SK-N-SH treated with all-trans-retinoic acid at 6 μM for 48 hours (cell line): Measurements from ENCODE around the gene TUB.

Experiments
- ATAC-seq: fragments of 200-7000 bp; cut with Tn5 transposase; 3 replicates; pipeline ENCODE4 v1.9.1; 2020; ENCODE audit warnings: mild to moderate bottlenecking, moderate library complexity
- ARNTL ChIP-seq: fragments of 450-650 bp; formaldehyde crosslinking; IDR thresholded peaks from 2 replicates; pipeline ENCODE4 v1.5.0; 2020; ENCODE audit warnings: low read depth, mild to moderate bottlenecking, moderate library complexity, borderline replicate concordance
- BACH2 ChIP-seq: fragments of 250-450 bp; sonication (Bioruptor Pico); IDR thresholded peaks from 2 replicates; pipeline ENCODE4 v1.9.0; 2021; ENCODE audit warnings: mild to moderate bottlenecking, borderline replicate concordance
- CSDC2 ChIP-seq: fragments of 250-450 bp; sonication (Bioruptor Pico); IDR thresholded peaks from 2 replicates; pipeline ENCODE4 v1.5.0; 2020; ENCODE audit warnings: mild to moderate bottlenecking, moderate library complexity
- ESRRG ChIP-seq: fragments of 250-450 bp; sonication (Bioruptor Pico); IDR thresholded peaks from 2 replicates; pipeline ENCODE4 v1.6.1; 2021; ENCODE audit warnings: mild to moderate bottlenecking
- GLIS3 ChIP-seq: fragments of 250-450 bp; sonication (Bioruptor Pico); IDR thresholded peaks from 2 replicates; pipeline ENCODE4 v1.5.0; 2020; ENCODE audit warnings: mild to moderate bottlenecking, moderate library complexity
- ISL1 ChIP-seq: fragments of 250-450 bp; sonication (Bioruptor Pico); IDR thresholded peaks from 2 replicates; pipeline ENCODE4 v2.1.2; 2022; ENCODE audit warnings: mild to moderate bottlenecking, moderate library complexity
- PPARA ChIP-seq: fragments of 250-450 bp; sonication (Bioruptor Pico); IDR thresholded peaks from 2 replicates; pipeline ENCODE4 v1.5.0; 2020; ENCODE audit warnings: mild to moderate bottlenecking, borderline replicate concordance
- RARB ChIP-seq: fragments of 250-450 bp; sonication (Bioruptor Pico); IDR thresholded peaks from 2 replicates; pipeline ENCODE4 v1.8.0; 2021; ENCODE audit warnings: mild to moderate bottlenecking, moderate library complexity
- SNAI2 ChIP-seq: fragments of 250-450 bp; sonication (Bioruptor Pico); IDR thresholded peaks from 2 replicates; pipeline ENCODE4 v1.5.0; 2020; ENCODE audit warnings: mild to moderate bottlenecking, moderate library complexity
- TCF4 ChIP-seq: fragments of 250-450 bp; sonication (Bioruptor Pico); IDR thresholded peaks from 2 replicates; pipeline ENCODE4 v1.8.0; 2021; ENCODE audit warnings: mild to moderate bottlenecking, moderate library complexity, borderline replicate concordance
- TOX ChIP-seq: fragments of 250-450 bp; sonication (Bioruptor Pico); IDR thresholded peaks from 2 replicates; pipeline ENCODE4 v1.8.0; 2021; ENCODE audit warnings: mild to moderate bottlenecking, moderate library complexity, borderline replicate concordance
- ZC3H10 ChIP-seq: fragments of 250-450 bp; sonication (Bioruptor Pico); IDR thresholded peaks from 2 replicates; pipeline ENCODE4 v1.5.1; 2021; ENCODE audit warnings: mild to moderate bottlenecking, moderate library complexity
- ZFP3 ChIP-seq: fragments of 250-450 bp; sonication (Bioruptor Pico); IDR thresholded peaks from 2 replicates; pipeline ENCODE4 v1.5.0; 2020; ENCODE audit warnings: mild to moderate bottlenecking, moderate library complexity
- ZFP30 ChIP-seq: fragments of 450-650 bp; formaldehyde crosslinking; IDR thresholded peaks from 2 replicates; pipeline ENCODE4 v1.5.0; 2022; ENCODE audit warnings: mild to moderate bottlenecking, moderate library complexity
- ZNF565 ChIP-seq: fragments of 450-650 bp; formaldehyde crosslinking; conservative IDR thresholded peaks from 2 replicates; pipeline ENCODE4 v1.5.0; 2020; ENCODE audit warnings: low read depth, mild to moderate bottlenecking, moderate library complexity
- ZNF70 ChIP-seq: fragments of 450-650 bp; formaldehyde crosslinking; IDR thresholded peaks from 2 replicates; pipeline ENCODE4 v1.5.0; 2020; ENCODE audit warnings: mild to moderate bottlenecking, moderate library complexity
- TF ChIP-seq, protein P1 (sequence below): fragments of 250-450 bp; sonication (Bioruptor Pico); IDR thresholded peaks from 2 replicates; pipeline ENCODE4 v1.8.0; 2020; ENCODE audit warnings: mild to moderate bottlenecking, moderate library complexity, borderline replicate concordance
- TF ChIP-seq, protein P2 (sequence below): fragments of 250-450 bp; sonication (Bioruptor Pico); IDR thresholded peaks from 2 replicates; pipeline ENCODE4 v1.5.1; 2021; ENCODE audit warnings: mild to moderate bottlenecking, moderate library complexity
- TF ChIP-seq, protein P3 (sequence below): fragments of 250-450 bp; sonication (Bioruptor Pico); IDR thresholded peaks from 2 replicates; pipeline ENCODE4 v1.8.0; 2021; ENCODE audit warnings: low read depth, mild to moderate bottlenecking, moderate library complexity, borderline replicate concordance
- TF ChIP-seq, protein P4 (sequence below): fragments of 250-450 bp; sonication (Bioruptor Pico); IDR thresholded peaks from 2 replicates; pipeline ENCODE4 v1.5.0; 2020; ENCODE audit warnings: mild to moderate bottlenecking, moderate library complexity

TUB gene

DNA sequence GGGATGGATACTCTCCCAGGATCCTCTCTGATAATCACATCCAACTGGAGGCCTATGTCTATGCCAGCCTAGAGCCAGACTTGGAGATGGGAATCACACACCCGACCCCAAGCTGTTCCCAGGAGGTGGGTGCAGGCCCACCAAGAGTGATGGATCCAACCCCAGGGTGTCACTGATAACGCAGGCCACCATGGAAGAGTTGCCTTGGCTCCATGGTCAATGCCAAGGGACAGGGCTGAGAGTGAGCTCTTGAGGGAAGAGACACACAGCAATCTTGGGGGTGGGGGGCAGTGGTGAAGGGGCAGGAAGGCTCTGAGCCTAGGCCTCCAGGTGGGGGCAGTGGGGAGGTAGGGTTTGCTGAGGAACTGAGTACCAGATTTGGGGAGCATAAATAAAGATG lies 16.9 kb downstream of the TUB start:
- TF ChIP-seq TCF4 (CRISPR knock-in tag), result no peak
- TF ChIP-seq, protein P1, sequence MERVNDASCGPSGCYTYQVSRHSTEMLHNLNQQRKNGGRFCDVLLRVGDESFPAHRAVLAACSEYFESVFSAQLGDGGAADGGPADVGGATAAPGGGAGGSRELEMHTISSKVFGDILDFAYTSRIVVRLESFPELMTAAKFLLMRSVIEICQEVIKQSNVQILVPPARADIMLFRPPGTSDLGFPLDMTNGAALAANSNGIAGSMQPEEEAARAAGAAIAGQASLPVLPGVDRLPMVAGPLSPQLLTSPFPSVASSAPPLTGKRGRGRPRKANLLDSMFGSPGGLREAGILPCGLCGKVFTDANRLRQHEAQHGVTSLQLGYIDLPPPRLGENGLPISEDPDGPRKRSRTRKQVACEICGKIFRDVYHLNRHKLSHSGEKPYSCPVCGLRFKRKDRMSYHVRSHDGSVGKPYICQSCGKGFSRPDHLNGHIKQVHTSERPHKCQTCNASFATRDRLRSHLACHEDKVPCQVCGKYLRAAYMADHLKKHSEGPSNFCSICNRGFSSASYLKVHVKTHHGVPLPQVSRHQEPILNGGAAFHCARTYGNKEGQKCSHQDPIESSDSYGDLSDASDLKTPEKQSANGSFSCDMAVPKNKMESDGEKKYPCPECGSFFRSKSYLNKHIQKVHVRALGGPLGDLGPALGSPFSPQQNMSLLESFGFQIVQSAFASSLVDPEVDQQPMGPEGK (CRISPR knock-in tag), result no peak
- TF ChIP-seq, protein P2, sequence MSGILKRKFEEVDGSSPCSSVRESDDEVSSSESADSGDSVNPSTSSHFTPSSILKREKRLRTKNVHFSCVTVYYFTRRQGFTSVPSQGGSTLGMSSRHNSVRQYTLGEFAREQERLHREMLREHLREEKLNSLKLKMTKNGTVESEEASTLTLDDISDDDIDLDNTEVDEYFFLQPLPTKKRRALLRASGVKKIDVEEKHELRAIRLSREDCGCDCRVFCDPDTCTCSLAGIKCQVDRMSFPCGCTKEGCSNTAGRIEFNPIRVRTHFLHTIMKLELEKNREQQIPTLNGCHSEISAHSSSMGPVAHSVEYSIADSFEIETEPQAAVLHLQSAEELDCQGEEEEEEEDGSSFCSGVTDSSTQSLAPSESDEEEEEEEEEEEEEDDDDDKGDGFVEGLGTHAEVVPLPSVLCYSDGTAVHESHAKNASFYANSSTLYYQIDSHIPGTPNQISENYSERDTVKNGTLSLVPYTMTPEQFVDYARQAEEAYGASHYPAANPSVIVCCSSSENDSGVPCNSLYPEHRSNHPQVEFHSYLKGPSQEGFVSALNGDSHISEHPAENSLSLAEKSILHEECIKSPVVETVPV (CRISPR knock-in tag), result no peak
- TF ChIP-seq GLIS3 (CRISPR knock-in tag), result no peak
- no peak for TF ChIP-seq ISL1 (CRISPR knock-in tag)
- no peak for TF ChIP-seq CSDC2 (CRISPR knock-in tag)
- TF ChIP-seq TOX (CRISPR knock-in tag), result no peak
- TF ChIP-seq SNAI2 (CRISPR knock-in tag), result no peak
- TF ChIP-seq ZFP3 (CRISPR knock-in tag), result no peak
- no peak for TF ChIP-seq RARB (CRISPR knock-in tag)
- TF ChIP-seq ESRRG (CRISPR knock-in tag), result no peak
- no peak for TF ChIP-seq ARNTL (CRISPR knock-in tag)
- no peak for TF ChIP-seq ZNF70 (CRISPR knock-in tag)
- TF ChIP-seq PPARA (CRISPR knock-in tag), result no peak
- no peak for ATAC-seq

DNA sequence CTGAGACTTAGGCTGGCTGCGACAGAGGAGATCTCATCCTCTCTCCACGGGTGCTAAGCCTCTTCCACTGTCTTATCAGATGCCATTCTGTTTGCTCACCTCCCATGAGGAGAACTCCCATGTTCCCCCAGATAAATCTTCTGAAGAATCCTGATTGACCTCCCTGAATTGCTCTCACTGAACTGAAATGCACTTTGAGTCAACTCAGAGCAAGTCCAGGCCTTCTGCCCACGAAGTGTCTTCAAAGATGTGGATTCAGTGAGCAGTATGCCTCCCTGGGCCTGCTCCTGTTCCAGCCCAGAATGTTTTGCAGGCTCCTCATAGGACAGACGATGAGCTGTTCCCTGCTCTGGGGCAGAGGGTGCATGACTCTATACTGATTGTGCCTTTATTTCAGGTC lies 17.4 kb downstream of the TUB start:
- TF ChIP-seq ESRRG (CRISPR knock-in tag) (no peak), RARB (CRISPR knock-in tag) (no peak), TCF4 (CRISPR knock-in tag) (no peak), ZFP30 (CRISPR knock-in tag) (no peak), ZFP3 (CRISPR knock-in tag) (no peak)
- TF ChIP-seq, protein P3, sequence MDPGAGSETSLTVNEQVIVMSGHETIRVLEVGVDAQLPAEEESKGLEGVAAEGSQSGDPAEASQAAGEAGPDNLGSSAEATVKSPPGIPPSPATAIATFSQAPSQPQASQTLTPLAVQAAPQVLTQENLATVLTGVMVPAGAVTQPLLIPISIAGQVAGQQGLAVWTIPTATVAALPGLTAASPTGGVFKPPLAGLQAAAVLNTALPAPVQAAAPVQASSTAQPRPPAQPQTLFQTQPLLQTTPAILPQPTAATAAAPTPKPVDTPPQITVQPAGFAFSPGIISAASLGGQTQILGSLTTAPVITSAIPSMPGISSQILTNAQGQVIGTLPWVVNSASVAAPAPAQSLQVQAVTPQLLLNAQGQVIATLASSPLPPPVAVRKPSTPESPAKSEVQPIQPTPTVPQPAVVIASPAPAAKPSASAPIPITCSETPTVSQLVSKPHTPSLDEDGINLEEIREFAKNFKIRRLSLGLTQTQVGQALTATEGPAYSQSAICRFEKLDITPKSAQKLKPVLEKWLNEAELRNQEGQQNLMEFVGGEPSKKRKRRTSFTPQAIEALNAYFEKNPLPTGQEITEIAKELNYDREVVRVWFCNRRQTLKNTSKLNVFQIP (CRISPR knock-in tag), result no peak
- TF ChIP-seq, all 23 proteins: peak for 0
- ATAC-seq, result peak; percentile 48

DNA sequence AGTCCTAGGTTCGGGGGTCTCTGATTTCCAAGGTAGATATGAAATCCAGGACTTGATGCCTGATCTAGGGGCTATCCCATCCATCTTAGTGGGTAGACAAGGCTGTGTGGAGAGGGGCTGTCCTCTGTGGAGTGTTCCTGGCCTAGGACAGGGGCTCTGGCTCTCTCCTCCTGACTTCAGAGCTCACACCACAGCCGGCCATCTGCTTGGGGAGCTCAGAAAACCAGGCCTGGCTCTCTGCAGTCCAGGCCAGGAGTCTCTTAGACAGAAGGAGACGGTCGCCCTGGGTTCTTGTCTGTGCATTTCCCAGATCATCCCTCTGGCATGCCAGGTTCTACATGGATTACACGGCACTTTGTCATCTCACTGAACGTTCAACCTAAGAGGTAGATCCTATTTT lies 17.9 kb downstream of the TUB start:
- TF ChIP-seq, protein P2 (CRISPR knock-in tag), result no peak
- no peak for TF ChIP-seq BACH2
- TF ChIP-seq TOX (CRISPR knock-in tag), result no peak
- TF ChIP-seq PPARA (CRISPR knock-in tag), result no peak
- TF ChIP-seq ZNF565 (CRISPR knock-in tag), result no peak
- TF ChIP-seq ISL1 (CRISPR knock-in tag), result no peak
- no peak for TF ChIP-seq ARNTL (CRISPR knock-in tag)
- TF ChIP-seq ZFP30 (CRISPR knock-in tag), result no peak
- TF ChIP-seq, protein P4, sequence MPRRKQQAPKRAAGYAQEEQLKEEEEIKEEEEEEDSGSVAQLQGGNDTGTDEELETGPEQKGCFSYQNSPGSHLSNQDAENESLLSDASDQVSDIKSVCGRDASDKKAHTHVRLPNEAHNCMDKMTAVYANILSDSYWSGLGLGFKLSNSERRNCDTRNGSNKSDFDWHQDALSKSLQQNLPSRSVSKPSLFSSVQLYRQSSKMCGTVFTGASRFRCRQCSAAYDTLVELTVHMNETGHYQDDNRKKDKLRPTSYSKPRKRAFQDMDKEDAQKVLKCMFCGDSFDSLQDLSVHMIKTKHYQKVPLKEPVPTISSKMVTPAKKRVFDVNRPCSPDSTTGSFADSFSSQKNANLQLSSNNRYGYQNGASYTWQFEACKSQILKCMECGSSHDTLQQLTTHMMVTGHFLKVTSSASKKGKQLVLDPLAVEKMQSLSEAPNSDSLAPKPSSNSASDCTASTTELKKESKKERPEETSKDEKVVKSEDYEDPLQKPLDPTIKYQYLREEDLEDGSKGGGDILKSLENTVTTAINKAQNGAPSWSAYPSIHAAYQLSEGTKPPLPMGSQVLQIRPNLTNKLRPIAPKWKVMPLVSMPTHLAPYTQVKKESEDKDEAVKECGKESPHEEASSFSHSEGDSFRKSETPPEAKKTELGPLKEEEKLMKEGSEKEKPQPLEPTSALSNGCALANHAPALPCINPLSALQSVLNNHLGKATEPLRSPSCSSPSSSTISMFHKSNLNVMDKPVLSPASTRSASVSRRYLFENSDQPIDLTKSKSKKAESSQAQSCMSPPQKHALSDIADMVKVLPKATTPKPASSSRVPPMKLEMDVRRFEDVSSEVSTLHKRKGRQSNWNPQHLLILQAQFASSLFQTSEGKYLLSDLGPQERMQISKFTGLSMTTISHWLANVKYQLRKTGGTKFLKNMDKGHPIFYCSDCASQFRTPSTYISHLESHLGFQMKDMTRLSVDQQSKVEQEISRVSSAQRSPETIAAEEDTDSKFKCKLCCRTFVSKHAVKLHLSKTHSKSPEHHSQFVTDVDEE (CRISPR knock-in tag), result no peak
- no peak for TF ChIP-seq GLIS3 (CRISPR knock-in tag)
- TF ChIP-seq ZC3H10 (CRISPR knock-in tag), result no peak
- no peak for TF ChIP-seq ZNF70 (CRISPR knock-in tag)
- TF ChIP-seq ZFP3 (CRISPR knock-in tag), result no peak
- no peak for TF ChIP-seq RARB (CRISPR knock-in tag)
- TF ChIP-seq, all 23 proteins: peak for 0
- ATAC-seq, result peak; percentile 58
